K562 treated with DMSO at 1 percent for 24 hours (cell line): ENCODE measurements around the gene ETF1. TPM values are rescaled to one million over a fixed set of nuclear protein-coding genes. Genes with fewer than 3 reads are reported as not detected.

Experiments used
- total RNA-seq: library from RNA; unstranded; fragments of 300-600 nt; gene quantifications from 2 replicates; pipeline ENCODE4 v1.2.3, GENCODE V29; 2022; ENCODE audit warnings: low read depth; ENCODE audit not compliant: insufficient read depth

Gene ETF1
- 47.5 and 58.4 TPM in 2 replicates for total RNA-seq

DNA sequence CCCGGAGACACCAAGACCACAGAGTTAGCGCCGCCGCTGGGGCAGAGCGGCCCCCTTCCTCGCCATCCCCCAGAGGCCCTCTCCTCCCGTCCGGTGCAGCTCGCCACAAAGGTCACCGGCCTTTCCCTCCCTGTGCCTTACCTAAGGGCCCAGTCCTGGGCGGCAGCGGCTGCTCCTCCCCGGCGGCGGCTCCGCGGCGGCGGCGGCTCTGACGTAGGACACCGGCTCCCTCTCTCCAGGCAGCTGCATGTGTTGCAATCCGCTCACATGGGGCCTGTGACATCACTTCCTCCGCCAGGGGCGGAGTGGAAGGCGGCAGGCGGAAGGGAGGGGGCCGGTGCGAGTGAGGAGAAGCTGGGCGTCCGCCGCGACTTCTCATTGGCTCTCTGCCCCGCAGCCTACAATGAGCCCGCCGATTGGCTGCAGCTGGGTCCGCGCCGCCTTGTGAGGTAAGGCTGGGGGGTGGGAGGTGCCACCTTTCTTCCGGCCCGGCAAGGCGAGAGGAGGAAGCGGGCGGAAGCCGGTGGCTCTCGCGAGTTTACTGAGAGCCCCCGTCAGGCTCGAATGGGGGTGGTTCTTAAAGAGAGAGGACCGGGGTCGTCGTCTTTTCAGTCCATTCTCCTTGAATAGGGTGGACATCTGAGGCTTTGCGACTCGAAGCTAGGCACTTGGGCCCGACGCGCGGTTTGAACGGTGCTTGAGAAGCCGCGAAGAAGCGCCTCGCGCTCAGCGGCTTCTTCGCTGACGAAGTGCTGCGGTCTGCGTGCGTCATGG lies at the start of gene ETF1:
ETF1 (minus strand) TSS at position 281 of the 774 bp plus-strand sequence. CDS start 318 bp downstream, outside the sequence.

DNA sequence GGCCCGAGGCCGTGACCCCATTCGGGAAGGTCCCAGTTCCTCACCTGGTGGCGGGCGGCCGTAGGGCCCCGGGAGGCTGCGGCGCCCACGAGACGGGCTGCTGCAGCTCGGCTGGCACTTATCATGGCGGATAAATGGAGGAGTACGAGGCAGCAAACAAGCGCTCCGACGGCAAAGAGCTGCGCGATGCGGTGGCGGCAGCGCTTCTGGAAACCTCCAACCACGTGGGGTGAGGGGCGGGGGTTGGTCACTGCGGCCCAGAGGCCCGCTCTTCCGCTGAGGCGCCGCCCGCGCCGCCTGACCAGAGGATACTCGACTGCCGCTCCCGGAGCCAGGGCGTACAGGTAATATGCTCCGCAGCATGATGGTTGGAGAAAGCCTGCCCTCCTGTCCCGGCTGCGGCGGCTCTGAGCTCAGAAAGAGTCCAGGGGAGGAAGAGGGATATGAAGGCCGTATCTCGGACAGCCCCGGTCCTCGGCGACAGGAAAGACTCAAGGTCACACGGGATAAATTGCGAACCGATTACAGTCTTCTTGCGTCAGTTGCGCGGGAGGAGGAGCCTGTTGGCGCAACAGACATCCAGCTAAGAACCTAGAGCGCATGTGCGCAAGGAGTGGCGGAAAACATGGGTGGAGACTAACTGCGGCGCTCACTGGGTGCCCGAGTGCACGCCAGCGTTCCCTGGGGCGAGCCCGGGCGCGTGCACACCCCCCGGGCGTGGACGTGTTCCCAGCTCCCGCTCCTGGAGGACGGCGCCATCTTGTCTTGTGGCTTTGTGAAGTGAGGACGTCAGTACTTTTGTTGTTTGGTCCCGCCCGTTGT lies 32.4 kb upstream of the ETF1 start, which contains the start of gene HSPA9:
HSPA9 (minus strand) TSS at position 208 of the 822 bp plus-strand sequence; CDS start at position 125, 83 bp downstream.

DNA sequence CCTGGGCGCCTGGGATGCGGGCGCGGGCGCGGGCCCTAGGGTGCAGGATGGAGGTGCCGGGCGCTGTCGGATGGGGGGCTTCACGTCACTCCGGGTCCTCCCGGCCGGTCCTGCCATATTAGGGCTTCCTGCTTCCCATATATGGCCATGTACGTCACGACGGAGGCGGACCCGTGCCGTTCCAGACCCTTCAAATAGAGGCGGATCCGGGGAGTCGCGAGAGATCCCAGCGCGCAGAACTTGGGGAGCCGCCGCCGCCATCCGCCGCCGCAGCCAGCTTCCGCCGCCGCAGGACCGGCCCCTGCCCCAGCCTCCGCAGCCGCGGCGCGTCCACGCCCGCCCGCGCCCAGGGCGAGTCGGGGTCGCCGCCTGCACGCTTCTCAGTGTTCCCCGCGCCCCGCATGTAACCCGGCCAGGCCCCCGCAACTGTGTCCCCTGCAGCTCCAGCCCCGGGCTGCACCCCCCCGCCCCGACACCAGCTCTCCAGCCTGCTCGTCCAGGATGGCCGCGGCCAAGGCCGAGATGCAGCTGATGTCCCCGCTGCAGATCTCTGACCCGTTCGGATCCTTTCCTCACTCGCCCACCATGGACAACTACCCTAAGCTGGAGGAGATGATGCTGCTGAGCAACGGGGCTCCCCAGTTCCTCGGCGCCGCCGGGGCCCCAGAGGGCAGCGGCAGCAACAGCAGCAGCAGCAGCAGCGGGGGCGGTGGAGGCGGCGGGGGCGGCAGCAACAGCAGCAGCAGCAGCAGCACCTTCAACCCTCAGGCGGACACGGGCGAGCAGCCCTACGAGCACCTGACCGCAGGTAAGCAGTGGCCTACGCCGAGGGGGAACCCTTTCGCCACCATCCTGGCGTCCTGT lies 77.5 kb downstream of the ETF1 start, which contains the start of gene EGR1:
EGR1 (plus strand) TSS at position 219 of the 864 bp plus-strand sequence; CDS start at position 502, 283 bp downstream.

Other genes starting within 250 kb of the ETF1 start
- 35.8 and 39.8 TPM in 2 replicates for gene CDC25C, start 211.4 kb downstream of the ETF1 start, total RNA-seq
- gene FAM53C, start 205.0 kb downstream of the ETF1 start, total RNA-seq: 49.6 and 54.5 TPM in 2 replicates
- 37.3 and 43.6 TPM in 2 replicates for gene KDM3B, start 190.6 kb downstream of the ETF1 start, total RNA-seq
- 2.1 TPM in 2 replicates for gene REEP2, start 104.2 kb downstream of the ETF1 start, total RNA-seq
- 22.3 and 23.1 TPM in 2 replicates for gene EGR1, start 77.8 kb downstream of the ETF1 start, total RNA-seq
- gene HSPA9, start 32.2 kb upstream of the ETF1 start, total RNA-seq: 217 and 224 TPM in 2 replicates
- gene CTNNA1, start 210.2 kb upstream of the ETF1 start, total RNA-seq: 153 and 159 TPM in 2 replicates